Activated CD4-positive, alpha-beta T cell treated with anti-CD3 and anti-CD28 coated beads for 36 hours (primary cell): ENCODE data around the gene UTP25. TPM values are rescaled to one million over a fixed set of nuclear protein-coding genes. Genes with fewer than 3 reads are reported as not detected.
"Not testable (repeated sequence)": the region's sequence is repeated elsewhere in the genome, so short reads cannot be mapped to it uniquely, and the experiment has no call there.

Experiments
- ATAC-seq: fragments of 200-7000 bp; cut with Tn5 transposase; one replicate; pipeline ENCODE4 v1.10.0; 2021; ENCODE audit warnings: mild to moderate bottlenecking, moderate library complexity
- CTCF ChIA-PET: fragments of 350-600 bp; sonication (Branson Sonifier 250); formaldehyde crosslinking; loops from one replicate; lab custom pipeline; 2021; ENCODE audit warnings: antibody characterized with exemption; lab: Charles Lee
- POLR2A ChIA-PET: fragments of 350-600 bp; sonication (Branson Sonifier 250); formaldehyde crosslinking; loops from one replicate; lab custom pipeline; 2021; ENCODE audit warnings: antibody characterized with exemption, inconsistent platforms; lab: Charles Lee
- DNase-seq: peaks from one replicate; pipeline ENCODE4 v3.0.0-alpha.2; 2020
- H3K27ac Mint-ChIP-seq: one replicate; pipeline ENCODE4 v1.8.0; 2021; ENCODE audit warnings: mixed read lengths
- H3K27me3 Mint-ChIP-seq: one replicate; pipeline ENCODE4 v1.8.0; 2021; ENCODE audit warnings: mixed read lengths
- H3K36me3 Mint-ChIP-seq: one replicate; pipeline ENCODE4 v1.8.0; 2021; ENCODE audit warnings: low read depth, mixed read lengths
- H3K4me1 Mint-ChIP-seq: one replicate; pipeline ENCODE4 v1.8.0; 2021; ENCODE audit warnings: mixed read lengths
- H3K4me3 Mint-ChIP-seq: one replicate; pipeline ENCODE4 v1.8.0; 2021; ENCODE audit warnings: mild to moderate bottlenecking, moderate library complexity, mixed read lengths
- H3K9me3 Mint-ChIP-seq: one replicate; pipeline ENCODE4 v1.8.0; 2021; ENCODE audit warnings: low read depth, mixed read lengths
- intact Hi-C, 2 experiments: fragments of 100-400 bp; cut with DNase I in 1 of 2; cut with micrococcal nuclease in 1 of 2; formaldehyde crosslinking; loops; one replicate each; pipeline versions ENCODE4 v1.14.2 to v1.15.1; 2022 to 2024; cut with DNase I, micrococcal nuclease
- total RNA-seq, 2 experiments: library from RNA; stranded (reverse); gene quantifications; one replicate each; pipeline ENCODE4 v1.2.3, GENCODE V29; 2021

Gene UTP25
- total RNA-seq, 2 experiments from 2014 or later: 9.4 to 10.4 TPM

DNA sequence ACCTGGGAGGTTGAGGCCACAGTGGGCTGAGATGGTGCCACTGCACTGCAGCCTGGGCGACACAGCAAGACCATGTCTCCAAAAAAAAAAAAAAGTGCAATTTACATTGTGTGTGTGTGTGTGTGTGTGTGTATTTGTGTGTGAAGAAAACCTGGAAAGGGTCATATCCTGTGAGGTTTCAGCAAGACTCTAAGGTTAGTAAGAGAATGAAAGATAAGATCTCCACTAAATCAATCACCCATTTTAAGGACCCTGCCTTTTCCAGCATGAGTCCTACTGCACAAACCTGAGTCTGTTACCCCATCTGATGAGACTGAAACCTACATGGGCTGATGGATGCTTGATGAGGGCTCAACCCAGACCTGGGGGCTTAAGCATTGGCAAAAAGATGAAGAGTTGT, 38.5 kb upstream of the UTP25 start:
- intact Hi-C loops: loop anchor here in 1 of 2 experiments (10.0 kb wide), 1 partner anchor 1466 kb away; the partner anchor contains the start of gene RCOR3
- Mint-ChIP-seq H3K27ac (no peak overlapping the region), H3K4me3 (no peak overlapping the region), H3K9me3 (peaks cover 2% of the 10 kb centered on the region), H3K36me3 (peaks cover 2% of the 10 kb centered on the region), H3K27me3 (peaks cover 2% of the 10 kb centered on the region), H3K4me1 (peaks cover 10% of the 10 kb centered on the region)
- ChIA-PET CTCF (no interaction called here), POLR2A (no interaction called here)
- DNase-seq (no peak), ATAC-seq (no peak)

- Mint-ChIP-seq H3K4me3 (no peak overlapping the region), H3K36me3 (no peaks in the 10 kb centered on the region), H3K27ac (no peak overlapping the region), H3K27me3 (peaks cover 8% of the 10 kb centered on the region), H3K4me1 (peaks cover under 1% of the 10 kb centered on the region), H3K9me3 (peaks cover 2% of the 10 kb centered on the region)
- CTCF ChIA-PET: interaction anchor here (1.2 to 1.5 kb wide), 3 partner anchors 21 to 37 kb away, joined by 3 to 6 read pairs (median 3); partner anchors contain the start of gene UTP25
- ATAC-seq: no peak
- intact Hi-C loops: no loop called here
- POLR2A ChIA-PET: no interaction called here
- DNase-seq: no peak
Measured at GRCh38 chr1:209790286-209791193, 37.2 kb upstream of the UTP25 start.

DNA sequence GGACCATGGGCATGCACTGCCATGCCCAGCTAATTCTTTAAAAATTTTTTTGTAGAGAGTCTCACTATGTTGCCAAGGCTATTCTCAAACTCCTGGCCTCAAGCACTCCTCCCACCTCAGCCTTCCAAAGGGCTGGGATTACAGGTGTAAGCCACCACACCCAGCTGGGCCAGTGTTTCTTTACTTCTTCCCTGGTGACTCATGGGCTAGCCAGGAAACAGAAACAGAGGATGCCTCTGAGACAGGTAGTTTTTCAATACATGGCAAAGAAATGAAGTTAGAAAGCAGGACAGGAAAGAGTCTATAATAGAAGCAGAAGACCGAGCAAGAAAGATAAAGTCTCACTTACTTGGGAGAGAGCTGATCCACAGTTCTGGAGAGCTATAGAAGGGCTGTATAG, 35.9 kb upstream of the UTP25 start:
- POLR2A ChIA-PET: no interaction called here

DNA sequence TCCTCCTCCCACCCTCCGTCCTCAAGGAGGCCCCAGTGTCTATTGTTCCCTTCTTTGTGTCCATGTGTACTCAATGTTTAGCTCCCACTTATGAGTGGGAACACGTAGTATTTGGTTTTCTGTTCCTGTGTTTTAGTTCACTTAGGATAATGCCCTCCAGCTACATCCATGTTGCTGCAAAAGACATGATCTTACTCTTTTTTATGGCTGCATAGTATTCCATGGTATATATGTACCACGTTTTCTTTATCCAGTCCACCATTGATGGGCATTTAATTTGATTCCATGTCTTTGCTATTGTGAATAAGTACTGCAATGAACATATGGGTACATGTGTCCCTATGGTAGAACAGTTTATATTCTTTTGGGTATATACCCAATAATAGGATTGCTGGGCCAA, 34.1 kb upstream of the UTP25 start:
- ATAC-seq, CTCF ChIA-PET, H3K4me3 Mint-ChIP-seq, H3K27ac Mint-ChIP-seq, H3K9me3 Mint-ChIP-seq, DNase-seq, POLR2A ChIA-PET, intact Hi-C loops, H3K36me3 Mint-ChIP-seq, H3K4me1 Mint-ChIP-seq: not testable (repeated sequence)
- peaks cover 10% of the 10 kb centered on the region for H3K27me3 Mint-ChIP-seq

More for the DNA sequence above, 35.9 kb upstream of the UTP25 start:
- H3K4me1 Mint-ChIP-seq: no peaks in the 10 kb centered on the region
- H3K27me3 Mint-ChIP-seq: peaks cover 10% of the 10 kb centered on the region
- CTCF ChIA-PET: interaction anchor here (0.9 to 1.5 kb wide), 3 partner anchors 15 to 36 kb away, joined by 3 to 6 read pairs (median 4); partner anchors contain the start of gene UTP25
- peaks cover 2% of the 10 kb centered on the region for H3K9me3 Mint-ChIP-seq
- no peak overlapping the region for H3K27ac Mint-ChIP-seq
- no peaks in the 10 kb centered on the region for H3K36me3 Mint-ChIP-seq
- intact Hi-C loops: no loop called here
- DNase-seq (no peak), ATAC-seq (no peak)
- H3K4me3 Mint-ChIP-seq: no peak overlapping the region

DNA sequence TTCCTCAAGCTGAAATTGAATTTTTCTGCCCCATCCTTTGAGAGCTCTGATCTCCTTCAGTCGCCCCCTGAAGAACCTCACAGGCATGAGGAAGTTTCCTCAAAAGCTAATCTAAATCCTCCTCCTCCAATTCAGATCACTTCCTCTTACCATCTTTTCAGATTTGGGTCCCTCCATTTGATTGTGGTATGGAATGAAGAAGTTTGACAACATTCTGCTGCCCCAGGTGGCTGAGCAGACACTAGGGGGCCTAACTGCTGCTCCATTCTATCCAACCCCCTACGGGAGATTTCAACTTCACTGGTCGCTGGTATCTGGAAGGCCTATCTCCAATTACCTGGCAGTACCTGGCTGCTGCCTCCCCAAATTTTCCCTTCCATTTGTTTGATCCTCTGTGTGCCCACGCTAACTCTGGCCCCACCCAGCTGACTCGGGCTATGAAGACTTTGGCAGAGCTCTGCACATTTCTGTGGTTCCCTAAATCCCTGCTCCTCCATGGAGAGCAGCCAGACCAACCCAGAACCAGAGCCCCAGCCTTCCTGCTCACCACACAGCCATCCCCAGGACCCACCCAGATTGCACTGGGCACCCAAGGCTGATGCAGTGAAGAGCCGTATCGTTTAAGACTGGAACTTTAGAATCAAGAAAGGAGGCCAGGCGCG, 29.7 kb upstream of the UTP25 start:
- peaks cover 14% of the 10 kb centered on the region for H3K27me3 Mint-ChIP-seq
- ATAC-seq (no peak), DNase-seq (no peak)
- no peak overlapping the region for H3K4me3 Mint-ChIP-seq
- no peak overlapping the region for H3K27ac Mint-ChIP-seq
- no peaks in the 10 kb centered on the region for H3K4me1 Mint-ChIP-seq
- no peaks in the 10 kb centered on the region for H3K36me3 Mint-ChIP-seq
- POLR2A ChIA-PET: no interaction called here
- H3K9me3 Mint-ChIP-seq: peaks cover 2% of the 10 kb centered on the region
- CTCF ChIA-PET: interaction anchor here (0.6 to 1.3 kb wide), 5 partner anchors 9 to 57 kb away, joined by 3 to 5 read pairs (median 4); no protein-coding TSS in a partner anchor
- intact Hi-C loops: no loop called here

DNA sequence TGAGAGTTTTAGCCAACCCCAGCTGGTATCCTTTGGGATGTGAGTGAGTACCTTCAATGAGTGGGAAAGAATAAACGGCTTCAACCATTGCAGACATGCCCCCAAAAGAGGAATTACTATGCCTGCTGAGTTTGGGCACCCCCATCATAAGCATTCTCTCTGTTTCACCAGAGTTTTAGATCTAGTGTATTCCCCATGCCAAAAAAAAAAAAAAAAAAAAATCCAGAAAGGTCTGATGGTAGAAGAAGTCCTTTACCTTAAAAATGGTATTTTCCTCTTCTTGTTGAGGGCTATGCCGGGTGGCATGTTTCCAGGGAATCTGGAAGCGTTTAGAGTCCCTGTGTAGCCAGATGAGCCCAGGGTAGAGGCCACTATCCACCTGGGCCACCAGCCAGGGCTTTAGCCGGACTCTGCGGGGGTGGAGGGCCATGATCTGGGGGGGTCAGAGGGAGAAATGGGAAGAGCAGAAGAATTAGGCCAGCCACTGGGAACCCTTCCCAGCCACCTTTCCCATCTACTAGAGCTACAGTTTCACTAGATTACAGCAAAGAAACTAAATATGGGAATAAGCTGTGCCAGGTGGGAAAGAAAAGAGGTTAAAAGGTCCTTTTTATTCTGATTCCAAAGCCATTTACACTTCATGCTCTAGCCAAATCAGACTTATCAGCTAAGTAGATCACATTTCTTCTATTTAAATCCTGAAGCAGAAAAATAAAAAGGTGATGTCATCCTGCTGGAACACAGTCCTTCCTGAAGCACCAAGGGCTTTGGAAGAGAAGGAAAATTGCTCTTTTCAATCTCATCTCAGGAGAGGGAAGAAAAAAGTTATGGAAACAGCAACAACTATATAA, 26.6 kb upstream of the UTP25 start:
- H3K36me3 Mint-ChIP-seq: no peaks in the 10 kb centered on the region
- DNase-seq (no peak), ATAC-seq (no peak)
- CTCF ChIA-PET: interaction anchor here (0.6 to 3.7 kb wide), 4 partner anchors 8 to 1035 kb away, joined by 3 to 14 read pairs (median 5); no protein-coding TSS in a partner anchor
- peaks cover 18% of the 10 kb centered on the region for H3K27me3 Mint-ChIP-seq
- peaks cover 11% of the 10 kb centered on the region for H3K4me1 Mint-ChIP-seq
- no peaks in the 10 kb centered on the region for H3K9me3 Mint-ChIP-seq
- no peak overlapping the region for H3K4me3 Mint-ChIP-seq
- intact Hi-C loops: no loop called here
- POLR2A ChIA-PET: no interaction called here
- H3K27ac Mint-ChIP-seq: no peak overlapping the region

- Mint-ChIP-seq H3K4me1 (peaks cover 14% of the 10 kb centered on the region), H3K27me3 (peaks cover 16% of the 10 kb centered on the region), H3K4me3 (no peak overlapping the region), H3K36me3 (no peaks in the 10 kb centered on the region), H3K27ac (no peak overlapping the region), H3K9me3 (no peaks in the 10 kb centered on the region)
- POLR2A ChIA-PET: no interaction called here
- intact Hi-C loops: no loop called here
- DNase-seq (no peak), ATAC-seq (no peak)
- CTCF ChIA-PET: interaction anchor here (0.6 to 3.7 kb wide), 3 partner anchors 8 to 1036 kb away, joined by 3 to 14 read pairs (median 5); no protein-coding TSS in a partner anchor
Measured at GRCh38 chr1:209802117-209802779, 25.5 kb upstream of the UTP25 start.

GRCh38 chr1:209802780-209803152, 25.0 kb upstream of the UTP25 start:
- ChIA-PET CTCF (interaction anchor here (0.7 kb wide), 1 partner anchor 8 kb away, joined by 3 read pairs; no protein-coding TSS in a partner anchor), POLR2A (no interaction called here)
- intact Hi-C loops: no loop called here

DNA sequence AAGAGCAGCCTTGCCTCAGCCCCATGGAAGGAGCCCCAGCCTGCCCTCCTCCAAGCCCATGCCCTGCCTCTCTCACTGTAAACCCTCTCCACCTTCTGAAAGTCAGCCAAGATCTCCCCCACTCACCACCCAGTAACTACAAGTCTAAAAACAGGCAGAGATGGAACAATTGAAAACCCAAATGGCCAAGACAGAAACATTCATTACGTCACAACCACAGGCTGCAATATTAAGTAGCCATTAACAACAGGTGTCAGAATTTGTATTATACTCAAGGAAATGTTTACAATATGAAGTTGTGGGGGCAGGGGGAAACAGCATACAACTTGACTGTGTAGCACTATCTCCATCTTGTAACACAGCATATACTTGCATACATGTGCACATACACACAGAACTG, 24.2 kb upstream of the UTP25 start:
- Mint-ChIP-seq H3K4me1 (peaks cover 14% of the 10 kb centered on the region), H3K27ac (no peak overlapping the region), H3K27me3 (peaks cover 16% of the 10 kb centered on the region), H3K4me3 (no peak overlapping the region), H3K36me3 (no peaks in the 10 kb centered on the region), H3K9me3 (no peaks in the 10 kb centered on the region)
- ATAC-seq: no peak
- no peak for DNase-seq
- ChIA-PET POLR2A (interaction anchor here (0.7 kb wide), 1 partner anchor 440 kb away, joined by 4 read pairs; no protein-coding TSS in a partner anchor), CTCF (no interaction called here)
- intact Hi-C loops: no loop called here

More at GRCh38 chr1:209802780-209803152, 25.0 kb upstream of the UTP25 start:
- DNase-seq: no peak
- Mint-ChIP-seq H3K27ac (no peak overlapping the region), H3K36me3 (no peaks in the 10 kb centered on the region), H3K27me3 (peaks cover 16% of the 10 kb centered on the region), H3K4me1 (peaks cover 14% of the 10 kb centered on the region), H3K9me3 (no peaks in the 10 kb centered on the region), H3K4me3 (no peak overlapping the region)
- ATAC-seq: no peak

DNA sequence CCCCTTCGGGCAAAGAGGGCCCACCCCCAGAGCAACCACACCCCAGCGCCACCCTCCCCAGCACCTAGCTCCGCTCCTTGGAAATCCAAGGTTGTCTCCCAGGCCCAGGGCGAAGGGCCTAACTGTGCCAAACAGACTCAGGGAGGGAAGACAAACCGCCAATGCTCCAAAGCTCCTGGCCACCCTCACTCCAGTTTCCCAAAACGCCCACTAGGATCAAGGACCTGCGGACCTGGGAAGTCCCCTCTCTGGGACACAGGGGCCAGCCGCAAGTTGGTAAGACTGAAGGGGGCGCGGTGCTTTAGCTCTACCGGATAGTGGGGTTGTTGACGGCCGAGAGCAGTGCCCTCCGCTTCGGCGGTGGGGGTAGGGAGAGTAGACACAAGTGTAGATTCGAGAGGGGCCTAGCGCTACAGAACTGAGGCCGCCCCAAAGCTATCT, 22.4 kb upstream of the UTP25 start:
- Mint-ChIP-seq H3K4me3 (peak overlapping the region; percentile 54), H3K4me1 (peaks cover 14% of the 10 kb centered on the region), H3K9me3 (no peaks in the 10 kb centered on the region), H3K27ac (no peak overlapping the region), H3K27me3 (peaks cover 16% of the 10 kb centered on the region), H3K36me3 (no peaks in the 10 kb centered on the region)
- CTCF ChIA-PET: interaction anchor here (1.1 kb wide), 1 partner anchor 17 kb away, joined by 4 read pairs; no protein-coding TSS in a partner anchor
- DNase-seq: no peak
- ATAC-seq: no peak
- intact Hi-C loops: no loop called here
- POLR2A ChIA-PET: no interaction called here
